Left lung (tissue), 10 donors: ENCODE measurements around the gene STIM1. TPM values are rescaled to one million over a fixed set of nuclear protein-coding genes. Genes with fewer than 3 reads are reported as not detected.

Experiments
- ATAC-seq: fragments of 200-7000 bp; cut with Tn5 transposase; one replicate; pipeline ENCODE4 v1.9.1; 2020; ENCODE audit warnings: moderate library complexity
- DNase-seq, 4 donors: peaks; one replicate each; pipeline ENCODE4 v3.0.0-alpha.2; 2013 to 2020
- H3K27ac ChIP-seq, 2 donors: fragments of 200-600 bp; sonication (generic) in 1 of 2; one replicate each; pipeline versions ENCODE4 v1.5.0 to v1.8.0; 2020 to 2021
- H3K27me3 ChIP-seq, 2 donors: fragments of 200-600 bp; sonication (generic) in 1 of 2; one replicate each; pipeline versions ENCODE4 v1.5.0 to v1.8.0; 2020 to 2021
- H3K36me3 ChIP-seq, 2 donors: fragments of 200-600 bp; sonication (generic) in 1 of 2; one replicate each; pipeline versions ENCODE4 v1.5.0 to v1.8.0; 2020 to 2021
- H3K4me1 ChIP-seq, 2 donors: fragments of 200-600 bp; one replicate each; pipeline ENCODE4 v1.8.0; 2021
- H3K4me3 ChIP-seq, 2 donors: fragments of 200-600 bp; sonication (generic) in 1 of 2; one replicate each; pipeline versions ENCODE4 v1.5.0 to v1.8.0; 2020 to 2021; ENCODE audit warnings: mild to moderate bottlenecking in 1 of 2
- H3K9me3 ChIP-seq, 2 donors: fragments of 200-600 bp; sonication (generic) in 1 of 2; one replicate each; pipeline versions ENCODE4 v1.5.0 to v1.8.0; 2020 to 2021
- CTCF ChIP-seq, 2 donors: fragments of 200-600 bp; sonication (generic) in 1 of 2; IDR thresholded peaks; one replicate each; pipeline versions ENCODE4 v1.5.0 to v1.8.0; 2021; ENCODE audit warnings: antibody characterized with exemption in 2 of 2
- intact Hi-C, 2 donors: fragments of 100-400 bp; cut with DNase I; formaldehyde crosslinking; loops; one replicate each; pipeline versions ENCODE4 v1.11.2 to v1.14.2; 2022
- polyA plus RNA-seq, 6 donors: library from polyadenylated mRNA; unstranded; fragments of 120-200 nt; gene quantifications; one replicate each; pipeline ENCODE4 v1.2.1, GENCODE V29; 2013; ENCODE audit not compliant: insufficient read length in 6 of 6
- total RNA-seq, 2 donors: library from RNA; stranded (reverse); fragmentation: NEBNext Ultra II Directional; extraction: Animal tissue kit (Norgen Biotek cat#: 25700); gene quantifications; one replicate each; pipeline ENCODE4 v1.2.1, GENCODE V29; 2021
- donor health status: DM: no; HTN: yes; CAD: no.
- donor health status: DM: no; HTN: no; CAD: no.

Gene STIM1
- total and polyA plus RNA-seq, 8 donors = 38.9 to 56.0 (median 49.8) TPM

DNA sequence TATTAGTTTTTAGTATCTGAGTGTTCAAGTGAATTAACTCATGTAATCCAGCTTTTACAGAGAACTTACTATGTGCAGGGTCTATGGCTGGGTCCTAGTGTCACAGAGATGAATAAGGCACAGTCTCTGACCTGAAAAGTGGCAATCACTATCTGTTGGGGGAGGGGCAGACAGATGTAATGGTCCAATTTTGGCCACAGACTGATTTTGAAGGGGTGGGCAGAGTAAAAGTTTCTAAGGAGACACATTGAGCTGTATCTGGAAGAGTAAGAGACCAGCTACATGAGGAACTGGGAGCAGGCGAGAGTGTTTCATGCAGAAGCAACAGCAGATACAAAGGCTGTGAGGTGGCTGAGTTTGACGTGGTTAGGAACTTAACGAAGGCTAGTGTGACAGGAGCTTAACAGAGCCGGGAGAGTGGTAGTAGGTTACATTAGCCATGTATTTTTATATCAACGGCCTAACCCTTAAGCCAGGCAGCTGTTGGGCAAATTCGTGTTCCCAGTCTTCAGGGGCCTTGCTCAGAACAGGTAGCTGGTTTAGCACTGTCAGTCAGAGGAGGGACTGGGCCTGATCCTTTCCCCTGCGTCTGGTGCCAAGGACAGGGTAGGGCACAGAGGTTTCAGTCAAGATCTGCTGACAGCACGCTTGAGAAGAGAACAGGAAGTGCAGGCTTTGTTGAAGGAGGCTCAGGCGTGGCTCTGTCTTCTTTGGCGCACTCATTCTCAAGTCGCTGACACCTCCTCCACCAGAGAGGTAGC, 1.4 kb upstream of the STIM1 start:
- H3K27me3 ChIP-seq = no peaks in the 10 kb centered on the region
- peak; percentile 16 for ATAC-seq
- DNase-seq = peak in 1 of 4 donors; percentile 64
- H3K4me1 ChIP-seq = peaks cover 27 to 45% of the 10 kb centered on the region in 2 donors
- H3K36me3 ChIP-seq = no peaks in the 10 kb centered on the region
- no peaks in the 10 kb centered on the region for H3K9me3 ChIP-seq
- H3K4me3 ChIP-seq = peak overlapping the region in 1 of 2 donors; percentile 92
- H3K27ac ChIP-seq = peak overlapping the region; percentile 98
- intact Hi-C loops = no loop called here
- TF ChIP-seq CTCF (IDR thresholded peaks at IDR 0.05) = no peak

GRCh38 chr11:3854660-3854976, 846 bp upstream of the STIM1 start:
- no peaks in the 10 kb centered on the region for H3K36me3 ChIP-seq
- peak overlapping the region; percentile 98 for H3K27ac ChIP-seq
- no peak for TF ChIP-seq CTCF (IDR thresholded peaks at IDR 0.05)
- ATAC-seq (peak; percentile 0), DNase-seq (no peak)
- H3K4me3 ChIP-seq = peak overlapping the region in 1 of 2 donors; percentile 92
- H3K27me3 ChIP-seq = no peaks in the 10 kb centered on the region
- H3K9me3 ChIP-seq = no peaks in the 10 kb centered on the region
- peaks cover 33 to 50% of the 10 kb centered on the region in 2 donors for H3K4me1 ChIP-seq
- intact Hi-C loops = no loop called here

DNA sequence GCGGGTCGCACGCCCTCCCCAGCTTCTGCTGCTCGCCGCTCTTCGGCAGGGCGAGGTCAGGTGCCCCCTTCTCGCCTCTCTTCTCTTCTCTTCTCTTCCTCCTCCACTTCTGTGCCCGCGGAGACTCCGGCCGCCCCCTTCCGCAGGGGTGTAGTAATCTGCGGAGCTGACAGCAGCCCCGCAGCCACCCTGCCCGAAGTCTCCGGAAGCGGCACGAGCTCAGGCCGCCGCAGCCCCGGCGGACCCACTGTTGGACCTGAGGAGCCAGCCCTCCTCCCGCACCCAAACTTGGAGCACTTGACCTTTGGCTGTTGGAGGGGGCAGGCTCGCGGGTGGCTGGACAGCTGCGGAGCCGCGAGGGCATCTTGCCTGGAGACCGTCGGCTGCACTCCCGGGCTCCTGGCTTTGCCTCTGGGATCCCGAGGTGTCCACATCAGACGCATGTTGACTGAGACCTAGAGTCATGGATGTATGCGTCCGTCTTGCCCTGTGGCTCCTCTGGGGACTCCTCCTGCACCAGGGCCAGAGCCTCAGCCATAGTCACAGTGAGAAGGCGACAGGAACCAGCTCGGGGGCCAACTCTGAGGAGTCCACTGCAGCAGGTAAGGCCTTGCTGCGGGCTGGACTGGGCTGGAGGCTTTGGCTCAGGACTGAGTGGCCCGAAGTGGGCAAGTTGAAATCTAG, 486 bp downstream of the STIM1 start:
- peaks cover 43 to 64% of the 10 kb centered on the region in 2 donors for H3K4me1 ChIP-seq
- peak; percentile 7 for ATAC-seq
- no peaks in the 10 kb centered on the region for H3K9me3 ChIP-seq
- H3K27me3 ChIP-seq = no peaks in the 10 kb centered on the region
- peak overlapping the region; percentile 98 for H3K27ac ChIP-seq
- TF ChIP-seq CTCF (IDR thresholded peaks at IDR 0.05) = no peak
- H3K4me3 ChIP-seq = peak overlapping the region; percentile 80 to 92
- intact Hi-C loops = no loop called here
- H3K36me3 ChIP-seq = no peaks in the 10 kb centered on the region
- DNase-seq = peak in 3 of 4 donors; percentile 39 to 93 (median 59)

GRCh38 chr11:3856856-3857553, 1.5 kb downstream of the STIM1 start:
- no peaks in the 10 kb centered on the region for H3K36me3 ChIP-seq
- intact Hi-C loops = no loop called here
- H3K27ac ChIP-seq = peak overlapping the region in 1 of 2 donors; percentile 98
- no peak for ATAC-seq
- no peak for TF ChIP-seq CTCF (IDR thresholded peaks at IDR 0.05)
- no peaks in the 10 kb centered on the region for H3K9me3 ChIP-seq
- peaks cover 43 to 74% of the 10 kb centered on the region in 2 donors for H3K4me1 ChIP-seq
- H3K27me3 ChIP-seq = no peaks in the 10 kb centered on the region
- DNase-seq = no peak
- peak overlapping the region; percentile 80 to 92 for H3K4me3 ChIP-seq

- no peak for DNase-seq
- Histone ChIP-seq H3K36me3 (no peaks in the 10 kb centered on the region), H3K27ac (no peak overlapping the region), H3K9me3 (no peaks in the 10 kb centered on the region), H3K27me3 (no peaks in the 10 kb centered on the region), H3K4me3 (peak overlapping the region; percentile 1 to 92), H3K4me1 (peaks cover 43 to 75% of the 10 kb centered on the region in 2 donors)
- no peak for TF ChIP-seq CTCF (IDR thresholded peaks at IDR 0.05)
- ATAC-seq = no peak
- intact Hi-C loops = no loop called here
These were observed 2.2 kb downstream of the STIM1 start for GRCh38 chr11:3857628-3858027.
